Right renal cortex interstitium (tissue), 3 donors: ENCODE measurements around the gene NR2F1-AS1. TPM values are rescaled to one million over a fixed set of nuclear protein-coding genes. Genes with fewer than 3 reads are reported as not detected.

Experiments used
- DNase-seq, 3 donors: peaks; one replicate each; pipeline ENCODE4 v3.0.0-alpha.2; 2013; ENCODE audit warnings: low read depth in 3 of 3, low spot score in 2 of 3
- polyA plus RNA-seq, 3 donors: library from polyadenylated mRNA; unstranded; fragments of 120-200 nt; gene quantifications; one replicate each; pipeline ENCODE4 v1.2.1, GENCODE V29; 2013; ENCODE audit not compliant: insufficient read length in 3 of 3

The NR2F1-AS1 gene
- polyA plus RNA-seq, 3 donors: 50.0 to 58.2 (median 57.6) TPM

- DNase-seq: no peak
Measured at GRCh38 chr5:93591323-93591945, 10.4 kb upstream of the NR2F1-AS1 start.

DNA sequence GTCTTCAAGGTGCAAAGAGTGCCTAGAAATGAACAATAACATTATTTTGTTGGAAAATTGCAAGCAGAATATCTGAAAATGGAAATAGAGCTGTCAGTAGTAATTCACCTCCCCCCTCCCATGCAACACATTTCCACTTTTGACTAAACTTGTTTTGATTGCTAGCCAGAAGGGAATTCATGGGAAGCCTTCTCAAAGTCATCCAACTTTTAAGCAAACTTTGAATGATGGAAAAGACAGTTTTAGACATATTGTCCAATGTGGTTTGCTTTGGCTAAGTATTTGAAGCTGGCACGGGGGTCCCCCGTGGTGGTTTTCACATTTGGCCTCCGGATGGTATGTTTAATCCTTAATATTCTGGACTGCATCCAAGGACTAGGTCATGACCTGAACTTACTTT, 9.5 kb upstream of the NR2F1-AS1 start:
- no peak for DNase-seq

GRCh38 chr5:93589829-93590215, 8.8 kb upstream of the NR2F1-AS1 start:
- DNase-seq: no peak

- no peak for DNase-seq
Measured at GRCh38 chr5:93589152-93589828, 8.3 kb upstream of the NR2F1-AS1 start.

DNA sequence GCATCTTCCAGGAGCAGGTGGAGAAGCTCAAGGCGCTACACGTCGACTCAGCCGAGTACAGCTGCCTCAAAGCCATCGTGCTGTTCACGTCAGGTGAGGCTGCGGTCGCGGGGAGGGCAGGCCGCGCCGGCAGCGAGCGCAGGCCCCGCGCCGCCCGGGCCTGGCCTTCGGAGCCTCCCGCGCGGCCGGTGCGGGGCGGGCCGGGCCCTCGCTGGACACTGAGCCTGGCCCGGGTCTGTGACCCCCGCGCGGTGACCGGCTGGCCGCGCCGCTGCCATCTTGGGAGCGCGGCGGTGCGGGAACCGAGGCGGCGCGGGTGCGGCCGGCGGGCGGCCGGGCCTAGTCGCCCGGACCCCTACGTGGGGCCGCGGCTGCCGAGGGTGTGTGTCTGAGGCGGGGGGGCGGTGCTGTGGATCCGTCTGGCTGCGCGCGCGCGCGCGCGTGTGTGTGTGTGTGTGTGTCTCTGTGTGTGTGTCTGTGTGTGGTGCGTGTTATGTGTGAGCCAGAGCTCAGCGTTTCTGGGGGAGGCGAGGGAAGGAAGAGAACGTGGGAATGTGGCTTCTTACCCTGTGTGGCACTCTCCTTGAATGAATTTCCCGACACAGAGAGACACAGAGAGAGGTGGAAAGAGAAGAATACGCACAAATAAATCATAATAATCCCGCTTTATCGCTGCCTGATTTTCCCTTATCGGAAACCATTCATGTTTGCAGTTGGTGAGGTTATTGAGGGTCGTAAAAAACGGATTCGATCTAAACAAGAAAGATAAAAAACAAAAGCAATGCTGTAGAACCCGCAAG, 7.5 kb upstream of the NR2F1-AS1 start:
- DNase-seq: no peak

DNA sequence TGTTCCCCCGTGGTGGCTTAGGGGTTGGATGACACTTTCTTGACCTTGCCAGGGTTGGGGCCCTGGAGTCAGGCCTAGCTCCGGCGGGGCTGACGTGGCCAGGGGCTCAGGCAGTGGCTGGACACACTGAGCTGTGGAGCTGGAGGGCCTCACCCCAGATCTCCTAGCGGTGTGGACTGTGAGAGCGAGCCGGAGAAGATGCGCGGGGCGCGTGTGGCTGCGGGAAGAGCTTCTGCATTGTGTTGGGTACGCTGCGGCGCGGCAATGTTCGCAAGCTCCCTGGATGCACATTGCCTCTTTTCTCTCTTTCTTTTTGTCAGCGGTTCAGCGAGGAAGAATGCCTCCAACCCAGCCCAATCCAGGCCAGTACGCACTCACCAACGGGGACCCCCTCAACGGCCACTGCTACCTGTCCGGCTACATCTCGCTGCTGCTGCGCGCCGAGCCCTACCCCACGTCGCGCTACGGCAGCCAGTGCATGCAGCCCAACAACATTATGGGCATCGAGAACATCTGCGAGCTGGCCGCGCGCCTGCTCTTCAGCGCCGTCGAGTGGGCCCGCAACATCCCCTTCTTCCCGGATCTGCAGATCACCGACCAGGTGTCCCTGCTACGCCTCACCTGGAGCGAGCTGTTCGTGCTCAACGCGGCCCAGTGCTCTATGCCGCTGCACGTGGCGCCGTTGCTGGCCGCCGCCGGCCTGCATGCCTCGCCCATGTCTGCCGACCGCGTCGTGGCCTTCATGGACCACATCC, 6.8 kb upstream of the NR2F1-AS1 start:
- no peak for DNase-seq

DNA sequence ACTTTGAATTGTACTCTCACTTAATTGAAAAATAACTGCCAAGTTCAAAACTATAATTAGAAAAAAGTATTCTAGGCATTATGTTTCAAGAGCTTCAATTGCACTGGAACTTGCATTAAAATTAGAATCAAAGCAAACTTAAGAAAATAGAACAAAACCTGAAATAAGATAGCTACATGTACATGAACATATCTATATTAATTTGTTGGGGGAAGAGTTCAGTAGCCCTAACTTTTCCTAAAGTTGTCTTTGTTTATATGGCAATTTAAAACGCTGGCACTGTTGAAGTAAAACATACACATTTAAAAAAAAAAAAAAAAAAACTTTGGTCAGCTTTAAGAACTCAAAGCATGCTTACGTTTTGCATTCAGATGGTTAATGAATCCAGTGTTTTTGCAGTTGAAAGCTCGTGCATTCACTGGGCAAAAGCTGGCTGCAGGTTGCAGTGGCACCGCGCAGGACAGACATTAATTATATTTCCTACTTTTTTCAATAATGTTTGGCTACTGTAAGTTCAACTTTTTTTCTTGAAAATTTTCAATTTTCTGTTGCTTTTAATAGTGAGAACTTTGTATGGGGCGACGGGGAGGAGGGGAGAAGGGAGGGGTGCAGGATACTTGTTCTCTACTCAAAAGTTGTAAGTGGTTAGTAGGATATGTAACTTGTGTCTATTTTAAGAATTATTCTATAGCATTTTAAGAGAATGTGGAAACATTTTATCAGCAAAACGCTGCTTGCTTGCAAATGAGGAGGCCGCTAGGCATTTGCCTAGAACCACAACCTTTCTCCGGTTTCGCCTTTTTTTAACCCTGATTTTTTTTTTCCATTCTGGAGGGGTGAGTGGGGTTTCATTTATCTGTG, 5.9 kb upstream of the NR2F1-AS1 start:
- DNase-seq: no peak

GRCh38 chr5:93585767-93586385, 4.9 kb upstream of the NR2F1-AS1 start:
- no peak for DNase-seq

GRCh38 chr5:93585041-93585766, 4.2 kb upstream of the NR2F1-AS1 start:
- DNase-seq: no peak

DNA sequence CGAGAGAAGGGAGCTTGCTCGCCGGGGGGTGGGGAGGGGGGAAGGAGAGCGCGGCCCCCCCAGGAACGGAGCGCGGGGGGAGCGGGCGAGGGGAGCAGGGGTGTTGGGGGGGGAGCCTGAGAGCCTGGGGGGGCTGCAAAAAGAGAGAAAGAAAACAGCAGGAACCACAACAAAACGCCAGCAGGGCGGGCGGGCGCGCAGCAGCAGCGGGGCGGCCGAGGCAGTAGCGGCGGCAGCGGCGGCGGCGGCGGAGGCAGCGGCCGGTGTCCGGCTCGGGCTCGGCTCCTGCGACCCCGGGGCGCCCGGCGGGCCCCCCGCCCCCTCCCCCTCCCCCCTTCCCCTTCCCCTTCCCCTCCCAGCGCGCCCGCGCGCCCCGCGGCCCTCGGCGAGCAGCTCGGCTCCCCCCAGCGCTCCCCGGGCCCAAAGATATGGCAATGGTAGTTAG, 3.6 kb upstream of the NR2F1-AS1 start:
- no peak for DNase-seq

- DNase-seq: no peak
Measured at GRCh38 chr5:93583768-93584595, 3.0 kb upstream of the NR2F1-AS1 start.

- no peak for DNase-seq
Measured at GRCh38 chr5:93583439-93583767, 2.4 kb upstream of the NR2F1-AS1 start.

GRCh38 chr5:93582677-93583438, 1.8 kb upstream of the NR2F1-AS1 start, which contains the start of gene NR2F1:
NR2F1 (plus strand) TSS chr5:93583222; CDS start chr5:93585024, 1,802 bp downstream.
- peak; percentile 95 to 97 (median 95) for DNase-seq

- DNase-seq: no peak
Measured at GRCh38 chr5:93582167-93582462, 1.1 kb upstream of the NR2F1-AS1 start.

DNA sequence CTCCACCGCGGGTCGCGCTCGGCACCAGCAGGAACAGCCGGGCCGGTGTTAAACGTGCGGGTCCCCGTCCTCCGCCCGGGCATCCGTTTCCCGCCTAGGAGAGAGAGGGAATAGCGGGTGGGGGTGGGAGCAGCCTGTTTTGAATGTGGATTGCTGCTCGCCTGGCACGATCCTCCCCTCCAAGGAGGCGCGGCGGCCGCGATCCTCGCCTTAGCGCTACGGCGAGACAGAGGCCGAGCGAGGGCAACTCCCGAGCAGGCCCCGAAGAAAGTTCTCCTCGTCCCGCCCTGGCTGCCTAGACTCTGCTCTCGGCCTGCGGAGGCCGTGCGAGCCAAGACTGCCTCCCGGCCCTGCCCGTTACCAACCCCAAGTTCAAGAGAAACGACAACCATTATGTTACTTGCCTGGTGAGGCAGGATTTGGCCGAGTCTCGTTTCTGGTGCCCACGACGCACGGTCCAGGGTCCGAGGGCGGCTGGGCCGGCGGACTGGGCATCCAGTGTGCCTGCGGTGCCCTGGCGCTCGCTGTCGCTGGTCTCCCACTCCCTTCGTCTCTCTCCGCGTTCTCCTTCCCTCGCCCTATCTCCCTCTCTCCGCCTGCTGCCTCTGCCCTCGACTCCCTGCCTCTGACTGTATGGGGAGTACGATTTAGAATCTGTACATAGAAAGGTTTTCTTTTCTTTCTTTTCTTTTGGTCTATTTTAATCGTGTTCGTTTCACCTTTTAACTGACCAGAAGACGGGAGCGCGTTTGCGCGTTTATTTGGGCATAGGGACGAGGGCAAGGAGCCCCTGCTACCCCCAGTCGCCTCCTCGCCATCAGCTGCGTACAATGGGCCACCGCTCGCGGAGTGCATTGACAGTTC, 724 bp downstream of the NR2F1-AS1 start:
- no peak for DNase-seq

DNA sequence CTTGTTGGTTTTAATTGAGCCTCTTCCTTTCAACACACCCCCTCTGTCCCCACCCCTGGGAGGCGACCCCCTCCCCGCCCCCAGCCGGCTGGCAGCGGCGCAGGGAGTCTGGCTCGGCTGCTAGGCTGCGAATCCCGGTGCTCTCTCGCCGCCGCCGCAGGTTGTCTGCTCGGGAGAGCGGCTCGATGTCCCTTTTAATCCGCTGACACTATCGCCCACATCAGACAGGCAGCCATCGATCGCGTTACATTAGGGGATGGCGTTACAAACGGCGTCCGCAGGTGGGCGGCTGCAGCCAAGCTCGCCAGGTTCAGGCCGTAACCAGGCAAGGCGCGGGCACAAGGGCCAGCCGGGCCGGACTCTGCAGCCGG, 1.3 kb downstream of the NR2F1-AS1 start:
- peak in 1 of 3 donors; percentile 39 for DNase-seq
